GM12873 (cell line): ENCODE data around the gene C22orf23.

Source experiments
- TF ChIP-seq, protein P1 (sequence below): IDR thresholded peaks from 2 replicates; pipeline ENCODE4 v1.5.1; 2012; ENCODE audit warnings: low read depth, mild to moderate bottlenecking, moderate library complexity, low read length, control low read depth; ENCODE audit not compliant: insufficient read depth; ENCODE audit errors: missing control alignments

Gene C22orf23

GRCh38 chr22:37979782-37980181, 26.4 kb upstream of the C22orf23 start:
- TF ChIP-seq, protein P1, sequence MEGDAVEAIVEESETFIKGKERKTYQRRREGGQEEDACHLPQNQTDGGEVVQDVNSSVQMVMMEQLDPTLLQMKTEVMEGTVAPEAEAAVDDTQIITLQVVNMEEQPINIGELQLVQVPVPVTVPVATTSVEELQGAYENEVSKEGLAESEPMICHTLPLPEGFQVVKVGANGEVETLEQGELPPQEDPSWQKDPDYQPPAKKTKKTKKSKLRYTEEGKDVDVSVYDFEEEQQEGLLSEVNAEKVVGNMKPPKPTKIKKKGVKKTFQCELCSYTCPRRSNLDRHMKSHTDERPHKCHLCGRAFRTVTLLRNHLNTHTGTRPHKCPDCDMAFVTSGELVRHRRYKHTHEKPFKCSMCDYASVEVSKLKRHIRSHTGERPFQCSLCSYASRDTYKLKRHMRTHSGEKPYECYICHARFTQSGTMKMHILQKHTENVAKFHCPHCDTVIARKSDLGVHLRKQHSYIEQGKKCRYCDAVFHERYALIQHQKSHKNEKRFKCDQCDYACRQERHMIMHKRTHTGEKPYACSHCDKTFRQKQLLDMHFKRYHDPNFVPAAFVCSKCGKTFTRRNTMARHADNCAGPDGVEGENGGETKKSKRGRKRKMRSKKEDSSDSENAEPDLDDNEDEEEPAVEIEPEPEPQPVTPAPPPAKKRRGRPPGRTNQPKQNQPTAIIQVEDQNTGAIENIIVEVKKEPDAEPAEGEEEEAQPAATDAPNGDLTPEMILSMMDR: no peak

DNA sequence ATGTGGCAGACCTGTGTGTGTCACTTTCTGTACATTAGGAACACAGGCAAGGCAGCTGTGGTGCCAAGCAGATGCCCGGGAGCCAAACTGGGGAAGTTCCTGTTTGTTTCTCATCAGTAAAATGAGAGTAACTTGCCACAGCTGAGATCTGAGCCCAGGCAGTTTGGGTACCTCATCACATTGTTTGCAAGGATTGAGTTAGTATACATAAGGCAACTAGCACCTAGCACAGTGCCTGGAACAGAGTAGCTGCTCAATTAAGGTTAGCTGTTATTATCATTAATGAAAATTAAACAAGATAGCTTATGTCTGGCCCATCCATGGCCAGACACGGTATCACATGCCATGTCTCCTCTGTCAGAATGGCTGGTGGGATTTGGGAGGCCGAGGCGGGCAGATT, 23.1 kb upstream of the C22orf23 start:
- TF ChIP-seq, protein P1: no peak

- TF ChIP-seq, protein P1: no peak
These were observed 21.8 kb upstream of the C22orf23 start for GRCh38 chr22:37975153-37975552.

- TF ChIP-seq, protein P1: no peak
These were observed 20.1 kb upstream of the C22orf23 start for GRCh38 chr22:37973271-37974170.

DNA sequence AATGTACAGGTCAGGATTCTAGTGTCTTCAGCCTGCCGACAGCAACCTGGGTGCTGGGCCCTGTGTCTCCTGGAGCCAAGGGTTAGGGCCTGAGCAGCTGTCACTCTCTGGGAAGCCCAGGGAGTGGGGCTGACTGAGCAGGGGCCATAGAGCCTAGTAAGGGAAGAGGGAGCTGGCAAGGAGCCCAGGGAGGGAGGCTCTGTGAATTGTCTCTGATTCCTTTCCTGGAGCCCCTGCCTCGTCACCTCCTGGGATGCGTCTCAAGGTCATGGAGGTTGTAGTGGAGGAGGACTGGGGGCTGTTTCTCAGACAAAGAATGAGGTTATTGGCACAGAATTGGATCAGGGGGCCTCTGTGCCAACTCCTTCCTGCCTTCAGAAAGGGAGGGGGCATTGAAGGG, 19.1 kb upstream of the C22orf23 start:
- TF ChIP-seq, protein P1: no peak

- TF ChIP-seq, protein P1: no peak
These were observed 18.4 kb upstream of the C22orf23 start for GRCh38 chr22:37971475-37972434.

- TF ChIP-seq, protein P1: no peak
These were observed 17.5 kb upstream of the C22orf23 start for GRCh38 chr22:37970864-37971263.
